K562 (cell line): ENCODE measurements around the gene ITK. TPM values are rescaled to one million over a fixed set of nuclear protein-coding genes. Genes with fewer than 3 reads are reported as not detected.

ENCODE experiments used
- ATAC-seq: fragments of 200-7000 bp; cut with Tn5 transposase; 3 replicates; pipeline ENCODE4 v1.9.1; 2020; ENCODE audit warnings: moderate library complexity
- BruUV-seq: library from RNA; stranded (reverse); fragments of 400-500 nt; replicated peaks from 2 replicates; lab custom pipeline; 2021; lab: Mats Ljungman, UMichigan
- CTCF ChIA-PET: fragments of 300-600 bp; formaldehyde crosslinking; extraction: SDS; loops from one replicate; lab custom pipeline; 2021; ENCODE audit warnings: low intra/inter-chr PET ratio; lab: Yijun Ruan, JAX
- POLR2A ChIA-PET: fragments of 300-600, 350-650 bp; sonication (Branson Sonifier 250); formaldehyde crosslinking; extraction: SDS; loops from one replicate; lab custom pipeline; 2021; ENCODE audit warnings: antibody characterized with exemption, inconsistent platforms; lab: Yijun Ruan, JAX
- DNase-seq, 4 experiments: peaks; one replicate each; pipeline versions ENCODE4 v3.0.0 to v3.0.0-alpha.2; 2011 to 2018; ENCODE audit warnings: low spot score in 3 of 4, mixed read lengths in 3 of 4; ENCODE audit errors: extremely low read depth in 1 of 4
- FAIRE-seq: peaks from 2 replicates; lab custom pipeline; 2011; peaks lifted over from hg19 to GRCh38; lab: Jason Lieb, UNC
- H2AFZ ChIP-seq: 2 replicates; pipeline ENCODE4 v1.6.0; 2011; ENCODE audit warnings: low read depth, low read length, control low read depth, inconsistent platforms
- H3K27ac ChIP-seq: fragments of 200-600 bp; 3 replicates; pipeline ENCODE4 v1.8.0; 2011; ENCODE audit warnings: low read depth, mild to moderate bottlenecking, control low read depth, inconsistent platforms, low read length, moderate library complexity, mixed read lengths; ENCODE audit errors: extremely low read depth
- H3K27me3 ChIP-seq, 2 experiments: fragments of 300-600 bp in 1 of 2; 2 replicates in 1 of 2; 3 replicates in 1 of 2; pipeline versions ENCODE4 v1.6.0 to v1.8.0; 2011; ENCODE audit warnings: inconsistent platforms in 2 of 2, low read length in 2 of 2, mild to moderate bottlenecking in 1 of 2, mixed read lengths in 1 of 2, moderate library complexity in 1 of 2; ENCODE audit not compliant: control insufficient read depth in 2 of 2, insufficient read depth in 2 of 2
- H3K36me3 ChIP-seq: fragments of 300-600 bp; 3 replicates; pipeline ENCODE4 v1.8.0; 2011; ENCODE audit warnings: mild to moderate bottlenecking, low read length, inconsistent platforms; ENCODE audit not compliant: control insufficient read depth, insufficient read depth
- H3K4me1 ChIP-seq, 2 experiments: fragments of 200-600 bp in 1 of 2; replicated peaks in 1 of 2; 2 replicates in 1 of 2; 3 replicates in 1 of 2; pipeline versions ENCODE4 v1.5.1 to v1.8.0; 2011; ENCODE audit warnings: inconsistent platforms in 2 of 2, low read length in 2 of 2, mild to moderate bottlenecking in 1 of 2, mixed read lengths in 1 of 2, moderate library complexity in 1 of 2; ENCODE audit not compliant: control insufficient read depth in 2 of 2, insufficient read depth in 2 of 2
- H3K4me2 ChIP-seq: 2 replicates; pipeline ENCODE4 v1.6.1; 2011; ENCODE audit warnings: low read length, control low read depth, inconsistent platforms, mixed read lengths; ENCODE audit not compliant: insufficient read depth
- H3K4me3 ChIP-seq: fragments of 200-600 bp; sonication (generic), shearing (Covaris generic); 2 replicates; pipeline ENCODE4 v1.5.1; 2016; ENCODE audit warnings: control low read depth, inconsistent platforms
- H3K79me2 ChIP-seq: fragments of 200-600 bp; 3 replicates; pipeline ENCODE4 v1.8.0; 2011; ENCODE audit warnings: low read length, inconsistent platforms; ENCODE audit not compliant: control insufficient read depth, insufficient read depth
- H3K9ac ChIP-seq, 2 experiments: 2 replicates each; pipeline versions ENCODE4 v1.6.0 to v1.6.1; 2011; ENCODE audit warnings: low read depth in 2 of 2, low read length in 2 of 2, control low read depth in 1 of 2, inconsistent platforms in 1 of 2, mild to moderate bottlenecking in 1 of 2, mixed read lengths in 1 of 2; ENCODE audit not compliant: insufficient read depth in 1 of 2
- H3K9me1 ChIP-seq: one replicate; pipeline ENCODE4 v1.6.0; 2011; ENCODE audit warnings: inconsistent platforms, mild to moderate bottlenecking, low read length, moderate library complexity; ENCODE audit not compliant: control insufficient read depth, insufficient read depth
- H3K9me3 ChIP-seq: replicated peaks from 2 replicates; pipeline ENCODE4 v1.5.1; 2011; ENCODE audit warnings: low read depth, low read length, inconsistent platforms; ENCODE audit not compliant: control insufficient read depth, insufficient read depth
- H4K20me1 ChIP-seq: replicated peaks from 2 replicates; pipeline ENCODE4 v1.6.1; 2011; ENCODE audit warnings: low read length, inconsistent platforms, mixed read lengths; ENCODE audit not compliant: control insufficient read depth, insufficient read depth
- CLOCK ChIP-seq: fragments of 250-450 bp; sonication (Bioruptor Pico); IDR thresholded peaks from 2 replicates; pipeline ENCODE4 v1.4.0; 2020; ENCODE audit warnings: mild to moderate bottlenecking, moderate library complexity, borderline replicate concordance
- E2F1 ChIP-seq: sonication (generic); formaldehyde crosslinking; IDR thresholded peaks from 2 replicates; pipeline ENCODE4 v1.8.1; 2023; ENCODE audit warnings: mild to moderate bottlenecking, missing genetic modification reagents, moderate library complexity
- ETS2 ChIP-seq: IDR thresholded peaks from 2 replicates; pipeline ENCODE4 v1.6.1; 2016; ENCODE audit warnings: borderline replicate concordance, missing genetic modification characterization, mild to moderate bottlenecking, moderate library complexity, missing compliant biosample characterization; ENCODE audit not compliant: poor library complexity, severe bottlenecking
- GTF2F1 ChIP-seq: IDR thresholded peaks from 2 replicates; pipeline ENCODE4 v1.6.1; 2011; ENCODE audit warnings: low read depth, low read length, improper control_type of control experiment
- HDAC3 ChIP-seq: fragments of 450-650 bp; IDR thresholded peaks from 2 replicates; pipeline ENCODE4 v1.6.1; 2018; ENCODE audit warnings: borderline replicate concordance, mild to moderate bottlenecking, moderate library complexity; ENCODE audit not compliant: partially characterized antibody
- ID3 ChIP-seq, 2 experiments: fragments of 250-450 bp in 1 of 2; fragments of 450-650 bp in 1 of 2; sonication (Bioruptor Pico) in 1 of 2; IDR thresholded peaks; 2 replicates each; pipeline versions ENCODE4 v1.6.1 to v1.8.0; 2016 to 2021; ENCODE audit warnings: mild to moderate bottlenecking in 2 of 2, moderate library complexity in 2 of 2, missing compliant biosample characterization in 1 of 2, missing genetic modification characterization in 1 of 2
- KLF6 ChIP-seq: fragments of 250-450 bp; sonication (Bioruptor Pico); IDR thresholded peaks from 2 replicates; pipeline ENCODE4 v1.4.0; 2020; ENCODE audit warnings: mild to moderate bottlenecking, moderate library complexity, borderline replicate concordance
- L3MBTL2 ChIP-seq: fragments of 450-650 bp; IDR thresholded peaks from 2 replicates; pipeline ENCODE4 v1.6.1; 2016; ENCODE audit warnings: mild to moderate bottlenecking, moderate library complexity
- PURB ChIP-seq: sonication (generic); formaldehyde crosslinking; IDR thresholded peaks from 2 replicates; pipeline ENCODE4 v1.9.0; 2021; ENCODE audit warnings: low read depth, mild to moderate bottlenecking, missing genetic modification reagents
- SIRT6 ChIP-seq: IDR thresholded peaks from one replicate; pipeline ENCODE4 v1.6.1; 2012; ENCODE audit warnings: low read depth, mild to moderate bottlenecking, control low read depth, inconsistent platforms, low read length, moderate library complexity
- TAF1 ChIP-seq: IDR thresholded peaks from 2 replicates; pipeline ENCODE4 v1.6.1; 2011; ENCODE audit warnings: mild to moderate bottlenecking, low read length, moderate library complexity; ENCODE audit not compliant: insufficient read depth, control insufficient read depth, severe bottlenecking; ENCODE audit errors: extremely low read depth
- TEAD4 ChIP-seq, 2 experiments: sonication (generic) in 1 of 2; formaldehyde crosslinking in 1 of 2; IDR thresholded peaks; 2 replicates each; pipeline versions ENCODE4 v1.6.1 to v1.8.0; 2012 to 2022; ENCODE audit warnings: borderline replicate concordance in 1 of 2, inconsistent platforms in 1 of 2, low read length in 1 of 2, mild to moderate bottlenecking in 1 of 2, missing genetic modification reagents in 1 of 2
- ZNF217 ChIP-seq: sonication (generic); formaldehyde crosslinking; IDR thresholded peaks from 2 replicates; pipeline ENCODE4 v1.8.0; 2022; ENCODE audit warnings: mild to moderate bottlenecking, missing genetic modification reagents
- ZNF24 ChIP-seq: fragments of 450-650 bp; IDR thresholded peaks from 2 replicates; pipeline ENCODE4 v1.6.1; 2016
- WGBS: fragments of 100-300 bp; shearing (Covaris generic); methylation state at CpG from one replicate; pipeline ENCODE4 v1.1.6; 2016; ENCODE audit warnings: low coverage, mixed read lengths; ENCODE audit not compliant: insufficient coverage; ENCODE audit errors: missing lambda C conversion rate; 5-methylcytosine and 5-hydroxymethylcytosine counted together
- in situ Hi-C: fragments of 300-500 bp; cut with MboI; formaldehyde crosslinking; loops from 4 replicates; pipeline ENCODE4 v1.15.0; 2018; ENCODE audit warnings: inconsistent platforms, mixed read lengths
- intact Hi-C: fragments of 100-400 bp; cut with micrococcal nuclease; formaldehyde crosslinking; loops from 2 replicates; pipeline ENCODE4 v1.14.2; 2022
- polyA plus RNA-seq, 8 experiments: library from polyadenylated mRNA; depleted of rRNA in 4 of 8; stranded (reverse) in 5 of 8; unstranded in 3 of 8; fragments of >200 nt; fragmentation: Nextera tagmentation in 2 of 8; fragmentation: Illumina TruSeq in 1 of 8; extraction: Ambion mirVana in 2 of 8; extraction: Trizol in 1 of 8; gene quantifications; 2 replicates each; pipeline versions ENCODE4 v1.2.1 to v1.2.3, GENCODE V29; 2011 to 2014; ENCODE audit warnings: inconsistent platforms in 1 of 8, missing spikeins in 1 of 8
- total RNA-seq, 7 experiments: library from RNA; depleted of rRNA in 6 of 7; stranded (reverse); fragments of >200 nt in 6 of 7; fragmentation: Illumina TruSeq in 2 of 7; extraction: Trizol in 2 of 7; gene quantifications; 2 replicates each; pipeline versions ENCODE4 v1.2.1 to v1.2.3, GENCODE V29; 2011 to 2021; ENCODE audit warnings: low replicate concordance in 1 of 7
- TF ChIP-seq, protein P1 (sequence below): fragments of 450-650 bp; IDR thresholded peaks from 2 replicates; pipeline ENCODE4 v1.6.1; 2016; ENCODE audit warnings: borderline replicate concordance

ITK gene
- total and polyA plus RNA-seq, 9 of the 15 experiments (the other 6 are each of a cell fraction or from before 2014, with no cell fraction given), result 0.04 to 0.75 TPM; not detected in 7

DNA sequence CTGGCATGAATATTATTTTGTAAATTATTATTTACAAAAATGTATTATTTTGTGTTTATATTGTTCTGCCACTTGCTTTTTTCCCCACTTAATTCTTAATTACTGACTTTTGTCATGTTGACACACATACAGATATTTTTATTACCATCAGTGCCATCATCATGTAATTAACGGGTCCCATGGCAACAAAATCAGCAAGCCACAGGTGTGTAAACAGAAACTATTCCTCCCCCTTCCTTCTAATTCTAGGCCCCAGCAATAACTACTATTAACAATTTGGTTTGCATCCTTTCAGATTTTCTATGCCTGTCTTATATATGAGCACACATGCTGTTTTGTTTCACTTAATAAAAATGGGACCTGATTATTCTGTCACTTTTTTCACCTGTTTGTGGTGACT lies 114.6 kb downstream of the ITK start:
- BruUV-seq, result no TSS peak
- no peaks in the 10 kb centered on the region; a peak in 1 of 5 replicates for H3K4me1 ChIP-seq
- H3K9ac ChIP-seq, result no peak overlapping the region
- H3K36me3 ChIP-seq, result no peaks in the 10 kb centered on the region
- ChIA-PET POLR2A (no interaction called here), CTCF (no interaction called here)
- H3K27me3 ChIP-seq, result peaks cover 2 to 14% of the 10 kb centered on the region in 2 experiments; a peak in 3 of 5 replicates
- in situ Hi-C loops, result no loop called here
- no peak for ATAC-seq
- H2AFZ ChIP-seq, result no peak overlapping the region
- no peak for FAIRE-seq
- no peak overlapping the region for H3K27ac ChIP-seq
- intact Hi-C loops, result no loop called here
- H3K4me3 ChIP-seq, result no peak overlapping the region
- no peaks in the 10 kb centered on the region for H3K79me2 ChIP-seq
- WGBS, result 0% methylated on average over 1 of the region's 1 CpG
- no peak overlapping the region for H3K4me2 ChIP-seq
- TF ChIP-seq E2F1 (CRISPR knock-in tag), result no peak
- no peak for TF ChIP-seq L3MBTL2
- no peak for TF ChIP-seq ETS2 (tag)
- TF ChIP-seq ID3 (CRISPR knock-in tag; IDR thresholded peaks at IDR 0.05), result no peak
- no peak for TF ChIP-seq ID3 (tag; IDR thresholded peaks at IDR 0.05)
- no peak for TF ChIP-seq ZNF217 (CRISPR knock-in tag)
- TF ChIP-seq TAF1, result no peak
- no peak for TF ChIP-seq SIRT6
- TF ChIP-seq GTF2F1, result no peak
- no peak for TF ChIP-seq KLF6 (CRISPR knock-in tag)
- no peak for TF ChIP-seq HDAC3
- TF ChIP-seq, protein P1, sequence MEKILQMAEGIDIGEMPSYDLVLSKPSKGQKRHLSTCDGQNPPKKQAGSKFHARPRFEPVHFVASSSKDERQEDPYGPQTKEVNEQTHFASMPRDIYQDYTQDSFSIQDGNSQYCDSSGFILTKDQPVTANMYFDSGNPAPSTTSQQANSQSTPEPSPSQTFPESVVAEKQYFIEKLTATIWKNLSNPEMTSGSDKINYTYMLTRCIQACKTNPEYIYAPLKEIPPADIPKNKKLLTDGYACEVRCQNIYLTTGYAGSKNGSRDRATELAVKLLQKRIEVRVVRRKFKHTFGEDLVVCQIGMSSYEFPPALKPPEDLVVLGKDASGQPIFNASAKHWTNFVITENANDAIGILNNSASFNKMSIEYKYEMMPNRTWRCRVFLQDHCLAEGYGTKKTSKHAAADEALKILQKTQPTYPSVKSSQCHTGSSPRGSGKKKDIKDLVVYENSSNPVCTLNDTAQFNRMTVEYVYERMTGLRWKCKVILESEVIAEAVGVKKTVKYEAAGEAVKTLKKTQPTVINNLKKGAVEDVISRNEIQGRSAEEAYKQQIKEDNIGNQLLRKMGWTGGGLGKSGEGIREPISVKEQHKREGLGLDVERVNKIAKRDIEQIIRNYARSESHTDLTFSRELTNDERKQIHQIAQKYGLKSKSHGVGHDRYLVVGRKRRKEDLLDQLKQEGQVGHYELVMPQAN, result no peak
- no peak for TF ChIP-seq CLOCK (CRISPR knock-in tag)
- no peak for TF ChIP-seq PURB (CRISPR knock-in tag)
- TF ChIP-seq ZNF24, result no peak
- TF ChIP-seq TEAD4 (IDR thresholded peaks at IDR 0.05; ENCODE audit: low read length), result no peak
- TF ChIP-seq TEAD4 (CRISPR knock-in tag; IDR thresholded peaks at IDR 0.05; ENCODE audit: borderline replicate concordance), result no peak
- no peak for DNase-seq
- H3K9me3 ChIP-seq, result no peaks in the 10 kb centered on the region
- no peaks in the 10 kb centered on the region for H3K9me1 ChIP-seq
- H4K20me1 ChIP-seq, result no peaks in the 10 kb centered on the region
